Left renal pelvis (tissue), 4 donors: ENCODE measurements around the gene JPT2. TPM values are rescaled to one million over a fixed set of nuclear protein-coding genes. Genes with fewer than 3 reads are reported as not detected.

Experiments used
- DNase-seq, 4 donors: peaks; one replicate each; pipeline ENCODE4 v3.0.0-alpha.2; 2013; ENCODE audit warnings: low read depth in 4 of 4, low spot score in 3 of 4
- polyA plus RNA-seq, 4 donors: library from polyadenylated mRNA; unstranded; fragments of 120-200 nt; gene quantifications; one replicate each; pipeline ENCODE4 v1.2.1, GENCODE V29; 2013; ENCODE audit not compliant: insufficient read length in 4 of 4

Gene JPT2
- polyA plus RNA-seq, 4 donors: 49.3 to 88.7 (median 87.9) TPM

DNA sequence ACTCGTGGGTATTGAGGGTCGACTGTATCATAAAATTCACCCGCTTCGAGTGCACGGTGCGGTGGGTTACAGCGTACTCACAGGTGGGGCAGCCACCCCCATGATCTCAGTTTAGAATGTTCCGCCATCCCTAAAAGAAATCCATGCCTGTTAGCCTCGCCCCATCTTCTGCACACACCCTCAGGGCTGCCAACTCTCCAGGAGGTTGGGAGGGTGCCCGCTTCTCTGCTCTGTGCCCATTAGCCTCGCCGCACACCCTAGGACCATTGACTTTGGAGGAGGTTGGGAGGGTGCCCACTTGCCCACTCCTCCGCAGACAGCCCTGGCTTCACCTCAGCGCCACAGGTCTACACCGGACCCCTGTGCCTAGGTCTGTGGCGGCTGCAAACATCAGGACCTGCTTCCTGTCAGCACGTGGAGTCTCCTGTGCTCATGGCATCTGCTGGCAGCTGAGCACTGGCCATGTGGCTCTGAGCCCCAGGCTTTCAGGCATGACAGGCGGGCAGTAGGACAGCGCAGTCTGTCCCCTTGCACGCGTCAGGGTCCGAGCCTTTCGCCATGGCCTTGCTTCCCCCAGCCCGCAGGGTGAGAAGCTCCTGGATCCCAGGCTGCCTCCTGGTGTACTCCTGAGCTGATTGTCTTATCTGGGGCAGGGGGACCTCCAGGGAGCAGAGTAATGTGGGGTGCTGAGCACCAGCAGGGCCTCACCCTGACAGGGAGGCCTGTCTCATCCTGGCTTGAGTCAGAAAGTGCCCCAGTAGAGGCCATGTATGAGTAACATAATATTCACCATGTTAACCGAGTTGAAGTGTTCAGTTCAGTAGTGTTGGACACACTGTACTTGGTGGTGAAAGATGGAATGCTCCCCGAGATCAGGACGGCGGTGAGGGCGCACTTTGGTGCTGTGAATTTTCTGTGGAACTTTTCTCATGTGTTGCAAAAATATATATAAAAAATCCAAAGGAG is 71.4 kb downstream of the JPT2 start:
- DNase-seq: no peak

Other genes starting within 250 kb of the JPT2 start
- gene PERCC1, start 247.2 kb upstream of the JPT2 start, polyA plus RNA-seq: under 1 TPM in 1 of 4 donors, not detected in 3; 0.25 TPM
- gene CCDC154, start 233.7 kb upstream of the JPT2 start, polyA plus RNA-seq: 1 to 10 TPM; 1.4 to 4.1 (median 2.0) TPM
- gene CLCN7, start 203.3 kb upstream of the JPT2 start, polyA plus RNA-seq: 10 to 100 TPM; 38.3 to 68.6 (median 47.1) TPM
- under 1 TPM in 1 of 4 donors, not detected in 3; 0.11 TPM for gene PTX4, start 189.3 kb upstream of the JPT2 start, polyA plus RNA-seq
- 10 to 100 TPM; 23.3 to 51.8 (median 29.3) TPM for gene TELO2, start 184.9 kb upstream of the JPT2 start, polyA plus RNA-seq
- gene TMEM204, start 144.6 kb upstream of the JPT2 start, polyA plus RNA-seq: 10 to 100 TPM; 14.7 to 22.7 (median 19.2) TPM
- gene IFT140, start 66.2 kb upstream of the JPT2 start, polyA plus RNA-seq: 10 to 100 TPM; 27.2 to 50.1 (median 37.1) TPM
- gene CRAMP1, start 65.9 kb upstream of the JPT2 start, polyA plus RNA-seq: 10 to 100 TPM; 15.1 to 27.5 (median 18.6) TPM
- 10 to 100 TPM; 35.3 to 79.2 (median 54.1) TPM for gene MAPK8IP3, start 27.9 kb downstream of the JPT2 start, polyA plus RNA-seq
- 10 to 100 TPM; 18.7 to 46.6 (median 22.9) TPM for gene NME3, start 93.3 kb downstream of the JPT2 start, polyA plus RNA-seq
- gene EME2, start 94.5 kb downstream of the JPT2 start, polyA plus RNA-seq: 10 to 100 TPM in 1 of 4 donors, 1 to 10 TPM in 3; 5.7 to 16.1 (median 8.0) TPM
- gene MRPS34, start 94.9 kb downstream of the JPT2 start, polyA plus RNA-seq: 10 to 100 TPM; 37.1 to 89.4 (median 57.9) TPM
- 10 to 100 TPM; 31.4 to 53.3 (median 35.4) TPM for gene SPSB3, start 104.3 kb downstream of the JPT2 start, polyA plus RNA-seq
- 10 to 100 TPM; 32.7 to 58.6 (median 34.8) TPM for gene NUBP2, start 104.7 kb downstream of the JPT2 start, polyA plus RNA-seq
- gene IGFALS, start 115.4 kb downstream of the JPT2 start, polyA plus RNA-seq: 1 to 10 TPM in 3 of 4 donors, under 1 TPM in 1; 0.15 to 3.6 (median 1.6) TPM
- gene HAGH, start 148.5 kb downstream of the JPT2 start, polyA plus RNA-seq: 10 to 100 TPM; 29.7 to 51.8 (median 31.9) TPM
- gene FAHD1, start 148.9 kb downstream of the JPT2 start, polyA plus RNA-seq: 10 to 100 TPM; 22.5 to 46.7 (median 34.7) TPM
- 1 to 10 TPM in 2 of 4 donors, under 1 TPM in 2; 0.25 to 3.1 (median 1.00) TPM for gene MEIOB, start 193.9 kb downstream of the JPT2 start, polyA plus RNA-seq
- gene HS3ST6, start 240.1 kb downstream of the JPT2 start, polyA plus RNA-seq: under 1 TPM in 3 of 4 donors, not detected in 1; 0.27 to 0.63 (median 0.42) TPM